ENCODE data around the gene GPR137. TPM values are rescaled to one million over a fixed set of nuclear protein-coding genes. Genes with fewer than 3 reads are reported as not detected.
A peak's percentile ranks its signal among the peaks of the same experiment; 100 is the strongest.

The GPR137 gene
- total and polyA plus RNA-seq, 9 of the 15 experiments (the other 6 are each of a cell fraction or from before 2014, with no cell fraction given): 0.32 to 26.7 (median 10.7) TPM

DNA sequence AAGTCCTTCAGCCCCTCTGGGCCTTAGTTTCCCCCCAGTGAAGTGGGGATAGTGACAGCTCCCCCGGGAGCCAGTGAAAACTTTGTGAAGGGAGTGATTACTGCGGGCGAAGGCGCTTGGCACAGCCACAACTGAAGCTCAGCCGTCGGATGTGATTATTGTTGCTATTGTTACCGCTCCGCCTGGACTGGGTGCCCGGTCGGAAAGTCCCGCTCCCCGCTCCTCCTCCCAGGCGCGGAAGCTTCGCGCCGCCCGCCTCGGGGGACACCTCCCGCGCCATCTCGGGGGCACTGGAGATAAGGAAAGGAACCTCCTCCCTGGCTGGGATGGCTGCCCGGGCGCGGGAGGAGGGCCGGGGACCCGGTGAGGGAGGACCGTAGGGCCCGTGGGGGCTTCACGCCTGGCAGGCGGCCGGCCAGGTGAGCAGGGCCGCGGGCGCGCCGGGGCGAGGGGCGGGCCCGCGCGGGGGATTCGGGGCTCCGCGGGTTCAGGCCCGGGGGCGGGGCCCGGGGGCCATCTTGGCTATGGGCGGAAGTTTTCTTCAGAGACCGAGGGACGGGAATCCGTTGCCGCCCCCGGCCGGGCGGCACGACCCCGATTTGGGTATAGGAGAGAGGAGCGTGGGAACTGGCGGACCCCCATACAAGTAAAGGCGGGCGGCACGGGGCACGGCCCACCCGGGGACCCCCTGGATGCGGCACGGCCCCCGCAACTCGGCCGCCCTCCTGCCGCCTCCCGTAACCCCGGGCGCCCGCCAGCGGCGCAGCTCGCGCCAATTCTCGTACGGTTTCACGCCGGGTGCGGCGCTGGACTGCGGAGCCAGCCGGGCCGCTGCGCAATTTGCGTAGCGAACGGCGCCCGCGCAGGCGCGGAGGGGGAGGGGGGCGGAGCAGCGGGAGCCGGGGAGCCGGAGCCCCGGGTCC is at the start of gene GPR137 (continued):
- TF ChIP-seq, protein P1, sequence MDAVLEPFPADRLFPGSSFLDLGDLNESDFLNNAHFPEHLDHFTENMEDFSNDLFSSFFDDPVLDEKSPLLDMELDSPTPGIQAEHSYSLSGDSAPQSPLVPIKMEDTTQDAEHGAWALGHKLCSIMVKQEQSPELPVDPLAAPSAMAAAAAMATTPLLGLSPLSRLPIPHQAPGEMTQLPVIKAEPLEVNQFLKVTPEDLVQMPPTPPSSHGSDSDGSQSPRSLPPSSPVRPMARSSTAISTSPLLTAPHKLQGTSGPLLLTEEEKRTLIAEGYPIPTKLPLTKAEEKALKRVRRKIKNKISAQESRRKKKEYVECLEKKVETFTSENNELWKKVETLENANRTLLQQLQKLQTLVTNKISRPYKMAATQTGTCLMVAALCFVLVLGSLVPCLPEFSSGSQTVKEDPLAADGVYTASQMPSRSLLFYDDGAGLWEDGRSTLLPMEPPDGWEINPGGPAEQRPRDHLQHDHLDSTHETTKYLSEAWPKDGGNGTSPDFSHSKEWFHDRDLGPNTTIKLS (IDR thresholded peaks at IDR 0.05; ENCODE audit: borderline replicate concordance, low read depth): no peak
- no peak for TF ChIP-seq PCBP1 (IDR thresholded peaks at IDR 0.05; ENCODE audit: low read depth, low read length, poor library complexity, severe bottlenecking)
- TF ChIP-seq NCOR1 (IDR thresholded peaks at IDR 0.05): no peak
- no peak; the same call in 1 of the 2 replicates for TF ChIP-seq ZFPM2 (CRISPR knock-in tag; IDR thresholded peaks at IDR 0.05)
- TF ChIP-seq ZNF124 (CRISPR knock-in tag; IDR thresholded peaks at IDR 0.05): no peak
- peak; percentile 34; the same call in 1 of the 2 replicates for TF ChIP-seq GATA2 (CRISPR knock-in tag; IDR thresholded peaks at IDR 0.05)
- TF ChIP-seq, protein P2, sequence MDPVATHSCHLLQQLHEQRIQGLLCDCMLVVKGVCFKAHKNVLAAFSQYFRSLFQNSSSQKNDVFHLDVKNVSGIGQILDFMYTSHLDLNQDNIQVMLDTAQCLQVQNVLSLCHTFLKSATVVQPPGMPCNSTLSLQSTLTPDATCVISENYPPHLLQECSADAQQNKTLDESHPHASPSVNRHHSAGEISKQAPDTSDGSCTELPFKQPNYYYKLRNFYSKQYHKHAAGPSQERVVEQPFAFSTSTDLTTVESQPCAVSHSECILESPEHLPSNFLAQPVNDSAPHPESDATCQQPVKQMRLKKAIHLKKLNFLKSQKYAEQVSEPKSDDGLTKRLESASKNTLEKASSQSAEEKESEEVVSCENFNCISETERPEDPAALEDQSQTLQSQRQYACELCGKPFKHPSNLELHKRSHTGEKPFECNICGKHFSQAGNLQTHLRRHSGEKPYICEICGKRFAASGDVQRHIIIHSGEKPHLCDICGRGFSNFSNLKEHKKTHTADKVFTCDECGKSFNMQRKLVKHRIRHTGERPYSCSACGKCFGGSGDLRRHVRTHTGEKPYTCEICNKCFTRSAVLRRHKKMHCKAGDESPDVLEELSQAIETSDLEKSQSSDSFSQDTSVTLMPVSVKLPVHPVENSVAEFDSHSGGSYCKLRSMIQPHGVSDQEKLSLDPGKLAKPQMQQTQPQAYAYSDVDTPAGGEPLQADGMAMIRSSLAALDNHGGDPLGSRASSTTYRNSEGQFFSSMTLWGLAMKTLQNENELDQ (CRISPR knock-in tag; IDR thresholded peaks at IDR 0.05; ENCODE audit: borderline replicate concordance): no peak
- no peak for TF ChIP-seq TSC22D4 (tag; IDR thresholded peaks at IDR 0.05)
- TF ChIP-seq MAFG (tag; conservative IDR thresholded peaks at IDR 0.05): no peak
- TF ChIP-seq ELK1 (CRISPR knock-in tag; IDR thresholded peaks at IDR 0.05): no peak
- TF ChIP-seq ZNF77 (CRISPR knock-in tag; IDR thresholded peaks at IDR 0.05): no peak
- TF ChIP-seq, protein P3, sequence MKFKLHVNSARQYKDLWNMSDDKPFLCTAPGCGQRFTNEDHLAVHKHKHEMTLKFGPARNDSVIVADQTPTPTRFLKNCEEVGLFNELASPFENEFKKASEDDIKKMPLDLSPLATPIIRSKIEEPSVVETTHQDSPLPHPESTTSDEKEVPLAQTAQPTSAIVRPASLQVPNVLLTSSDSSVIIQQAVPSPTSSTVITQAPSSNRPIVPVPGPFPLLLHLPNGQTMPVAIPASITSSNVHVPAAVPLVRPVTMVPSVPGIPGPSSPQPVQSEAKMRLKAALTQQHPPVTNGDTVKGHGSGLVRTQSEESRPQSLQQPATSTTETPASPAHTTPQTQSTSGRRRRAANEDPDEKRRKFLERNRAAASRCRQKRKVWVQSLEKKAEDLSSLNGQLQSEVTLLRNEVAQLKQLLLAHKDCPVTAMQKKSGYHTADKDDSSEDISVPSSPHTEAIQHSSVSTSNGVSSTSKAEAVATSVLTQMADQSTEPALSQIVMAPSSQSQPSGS (CRISPR knock-in tag; IDR thresholded peaks at IDR 0.05): no peak
- TF ChIP-seq RNF219 (CRISPR knock-in tag; IDR thresholded peaks at IDR 0.05): no peak
- TF ChIP-seq SIX5 (IDR thresholded peaks at IDR 0.05; ENCODE audit: borderline replicate concordance in 1 of 2, insufficient read depth in 1 of 2, low read depth in 1 of 2, low read length in 2 of 2): peak; percentile 80 to 89; a peak in 3 of 4 replicates
- TF ChIP-seq, protein P4, sequence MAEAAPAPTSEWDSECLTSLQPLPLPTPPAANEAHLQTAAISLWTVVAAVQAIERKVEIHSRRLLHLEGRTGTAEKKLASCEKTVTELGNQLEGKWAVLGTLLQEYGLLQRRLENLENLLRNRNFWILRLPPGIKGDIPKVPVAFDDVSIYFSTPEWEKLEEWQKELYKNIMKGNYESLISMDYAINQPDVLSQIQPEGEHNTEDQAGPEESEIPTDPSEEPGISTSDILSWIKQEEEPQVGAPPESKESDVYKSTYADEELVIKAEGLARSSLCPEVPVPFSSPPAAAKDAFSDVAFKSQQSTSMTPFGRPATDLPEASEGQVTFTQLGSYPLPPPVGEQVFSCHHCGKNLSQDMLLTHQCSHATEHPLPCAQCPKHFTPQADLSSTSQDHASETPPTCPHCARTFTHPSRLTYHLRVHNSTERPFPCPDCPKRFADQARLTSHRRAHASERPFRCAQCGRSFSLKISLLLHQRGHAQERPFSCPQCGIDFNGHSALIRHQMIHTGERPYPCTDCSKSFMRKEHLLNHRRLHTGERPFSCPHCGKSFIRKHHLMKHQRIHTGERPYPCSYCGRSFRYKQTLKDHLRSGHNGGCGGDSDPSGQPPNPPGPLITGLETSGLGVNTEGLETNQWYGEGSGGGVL (CRISPR knock-in tag; IDR thresholded peaks at IDR 0.05): no peak
